ENCODE results near the gene PHLDA1. TPM values are rescaled to one million over a fixed set of nuclear protein-coding genes. Genes with fewer than 3 reads are reported as not detected.
"Not testable (repeated sequence)": the region's sequence is repeated elsewhere in the genome, so short reads cannot be mapped to it uniquely, and the experiment has no call there.

The PHLDA1 gene
- total RNA-seq, 1 donor from 2014 or later, result 11.6 TPM

- DNase-seq (ENCODE audit: low read depth in 2 of 2), result no peak
Measured at GRCh38 chr12:76018672-76019071, 12.9 kb downstream of the PHLDA1 start.

- DNase-seq (ENCODE audit: low read depth in 2 of 2), result no peak
Measured at GRCh38 chr12:76018111-76018510, 13.5 kb downstream of the PHLDA1 start.

GRCh38 chr12:76014007-76014406 lies 17.6 kb downstream of the PHLDA1 start:
- DNase-seq (ENCODE audit: low read depth in 2 of 2), result no peak

- DNase-seq (ENCODE audit: low read depth in 2 of 2), result no peak
Measured at GRCh38 chr12:76013603-76014002, 18.0 kb downstream of the PHLDA1 start.

GRCh38 chr12:76012644-76013043 lies 18.9 kb downstream of the PHLDA1 start:
- DNase-seq (ENCODE audit: low read depth in 2 of 2), result no peak

GRCh38 chr12:76010732-76011458 lies 20.7 kb downstream of the PHLDA1 start:
- no peak for DNase-seq (ENCODE audit: low read depth in 2 of 2)

GRCh38 chr12:76008428-76008827 lies 23.1 kb downstream of the PHLDA1 start:
- no peak for DNase-seq (ENCODE audit: low read depth in 2 of 2)

GRCh38 chr12:76007640-76008039 lies 23.9 kb downstream of the PHLDA1 start:
- DNase-seq (ENCODE audit: low read depth in 2 of 2), result no peak

GRCh38 chr12:76006028-76006925 lies 25.3 kb downstream of the PHLDA1 start:
- DNase-seq (ENCODE audit: low read depth in 2 of 2), result no peak

GRCh38 chr12:76003355-76003638 lies 28.3 kb downstream of the PHLDA1 start:
- DNase-seq (ENCODE audit: low read depth in 2 of 2), result no peak

- no peak for DNase-seq (ENCODE audit: low read depth in 2 of 2)
Measured at GRCh38 chr12:76002598-76003354, 28.8 kb downstream of the PHLDA1 start.

- no peak for DNase-seq (ENCODE audit: low read depth in 2 of 2)
Measured at GRCh38 chr12:75998292-75999063, 33.1 kb downstream of the PHLDA1 start.

GRCh38 chr12:75997658-75998057 lies 33.9 kb downstream of the PHLDA1 start:
- peak in 1 of 2 donors; percentile 67 for DNase-seq (ENCODE audit: low read depth in 2 of 2)

GRCh38 chr12:75996861-75997447 lies 34.6 kb downstream of the PHLDA1 start:
- DNase-seq (ENCODE audit: low read depth in 2 of 2), result peak in 1 of 2 donors; percentile 24

- no peak for DNase-seq (ENCODE audit: low read depth in 2 of 2)
Measured at GRCh38 chr12:75995691-75996090, 35.9 kb downstream of the PHLDA1 start.

GRCh38 chr12:75994069-75994740 lies 37.4 kb downstream of the PHLDA1 start:
- DNase-seq (ENCODE audit: low read depth in 2 of 2), result no peak

GRCh38 chr12:75991753-75992152 lies 39.8 kb downstream of the PHLDA1 start:
- no peak for DNase-seq (ENCODE audit: low read depth in 2 of 2)

- no peak for DNase-seq (ENCODE audit: low read depth in 2 of 2)
Measured at GRCh38 chr12:75990189-75990912, 41.2 kb downstream of the PHLDA1 start.

GRCh38 chr12:75987709-75988108 lies 43.9 kb downstream of the PHLDA1 start:
- not testable (repeated sequence) for DNase-seq (ENCODE audit: low read depth in 2 of 2)
